Activated T-helper 2 cell treated with anti-CD3 and anti-CD28 coated beads, Interferon-gamma antibody, Interleukin-2, Interleukin-4, amounts not matched to agents 10 μg/mL and 5 μg/mL and 100 μg/mL, durations not matched to agents 14 hours and 24 hours and 36 hours (primary cell): ENCODE data around the gene OGFOD2. TPM values are rescaled to one million over a fixed set of nuclear protein-coding genes. Genes with fewer than 3 reads are reported as not detected.
A peak's percentile ranks its signal among the peaks of the same experiment; 100 is the strongest.

Source experiments
- DNase-seq: peaks from one replicate; pipeline ENCODE4 v3.0.0; 2021; ENCODE audit warnings: low spot score
- H3K27ac Mint-ChIP-seq: one replicate; pipeline ENCODE4 v1.8.0; 2021; ENCODE audit warnings: mixed read lengths
- H3K27me3 Mint-ChIP-seq: one replicate; pipeline ENCODE4 v1.8.0; 2021; ENCODE audit warnings: low read depth, mixed read lengths
- H3K36me3 Mint-ChIP-seq: one replicate; pipeline ENCODE4 v1.8.0; 2021; ENCODE audit warnings: low read depth, mixed read lengths
- H3K4me1 Mint-ChIP-seq: one replicate; pipeline ENCODE4 v1.8.0; 2021; ENCODE audit warnings: low read depth, mixed read lengths
- H3K4me3 Mint-ChIP-seq: one replicate; pipeline ENCODE4 v1.8.0; 2021; ENCODE audit warnings: low read depth, mild to moderate bottlenecking, moderate library complexity, mixed read lengths
- H3K9me3 Mint-ChIP-seq: one replicate; pipeline ENCODE4 v1.8.0; 2021; ENCODE audit warnings: mixed read lengths
- intact Hi-C: fragments of 100-400 bp; cut with micrococcal nuclease; formaldehyde crosslinking; loops from one replicate; pipeline ENCODE4 v1.15.1; 2023
- total RNA-seq: library from RNA; stranded (reverse); gene quantifications from 2 replicates; pipeline ENCODE4 v1.2.3, GENCODE V29; 2022

Gene OGFOD2
- total RNA-seq, 1 donor from 2014 or later, result 20.3 TPM

DNA sequence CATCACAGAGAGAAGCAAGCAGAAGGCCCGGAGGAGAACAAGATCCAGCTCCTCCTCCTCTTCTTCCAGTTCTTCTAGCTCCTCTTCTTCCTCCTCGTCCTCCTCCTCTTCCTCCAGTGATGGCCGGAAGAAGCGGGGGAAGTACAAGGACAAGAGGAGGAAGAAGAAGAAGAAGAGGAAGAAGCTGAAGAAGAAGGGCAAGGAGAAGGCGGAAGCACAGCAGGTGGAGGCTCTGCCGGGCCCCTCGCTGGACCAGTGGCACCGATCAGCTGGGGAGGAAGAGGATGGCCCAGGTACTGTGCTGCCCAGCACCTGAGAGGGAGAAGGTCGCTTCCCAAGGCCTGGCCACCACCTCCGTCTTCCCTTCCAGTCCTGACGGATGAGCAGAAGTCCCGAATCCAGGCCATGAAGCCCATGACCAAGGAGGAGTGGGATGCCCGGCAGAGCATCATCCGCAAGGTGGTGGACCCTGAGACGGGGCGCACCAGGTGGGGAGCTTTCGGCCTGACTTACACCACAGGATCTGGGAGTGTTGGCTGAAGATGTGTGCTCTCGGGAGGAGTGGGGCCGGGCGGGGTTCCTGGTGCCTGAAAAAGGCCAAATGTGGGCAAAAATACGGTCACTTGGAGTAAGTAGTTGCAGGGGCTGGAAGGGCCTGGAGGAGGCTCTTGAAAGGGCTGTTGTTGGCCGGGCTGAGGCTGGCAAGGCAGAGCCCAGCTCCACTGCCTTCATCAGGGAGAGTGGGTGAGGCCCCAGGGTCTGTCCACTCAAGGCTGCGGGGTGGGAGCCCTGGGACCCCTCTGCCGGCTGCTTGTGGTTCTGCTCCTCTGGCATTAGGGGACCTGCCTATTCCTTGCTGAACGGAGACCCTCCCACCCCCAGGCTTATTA lies 6.8 kb downstream of the OGFOD2 start:
- Mint-ChIP-seq H3K27me3 (no peaks in the 10 kb centered on the region), H3K27ac (peak overlapping the region; percentile 63), H3K4me3 (peak overlapping the region; percentile 90), H3K36me3 (peaks cover 38% of the 10 kb centered on the region), H3K9me3 (no peaks in the 10 kb centered on the region), H3K4me1 (peaks cover 23% of the 10 kb centered on the region)
- intact Hi-C loops, result no loop called here
- no peak for DNase-seq

DNA sequence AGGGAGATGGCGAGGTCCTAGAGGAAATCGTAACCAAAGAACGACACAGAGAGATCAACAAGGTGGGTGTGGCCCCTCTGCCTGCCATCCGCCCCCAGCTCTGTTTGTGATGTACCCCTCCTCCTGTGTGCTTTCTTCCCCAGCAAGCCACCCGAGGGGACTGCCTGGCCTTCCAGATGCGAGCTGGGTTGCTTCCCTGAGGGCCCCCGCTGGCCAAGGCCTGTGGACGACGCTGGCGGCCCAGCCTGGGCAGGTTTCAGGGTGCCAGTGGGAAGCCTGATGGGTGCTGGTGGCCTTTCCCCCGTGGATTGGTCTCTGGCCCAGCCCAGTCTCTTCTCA lies 7.4 kb downstream of the OGFOD2 start:
- no peak for DNase-seq
- Mint-ChIP-seq H3K4me1 (peaks cover 23% of the 10 kb centered on the region), H3K27me3 (no peaks in the 10 kb centered on the region), H3K27ac (peak overlapping the region; percentile 17), H3K36me3 (peaks cover 38% of the 10 kb centered on the region), H3K4me3 (peak overlapping the region; percentile 90), H3K9me3 (no peaks in the 10 kb centered on the region)
- intact Hi-C loops, result no loop called here

- peaks cover 21% of the 10 kb centered on the region for H3K4me1 Mint-ChIP-seq
- no peaks in the 10 kb centered on the region for H3K27me3 Mint-ChIP-seq
- peak overlapping the region; percentile 30 for H3K27ac Mint-ChIP-seq
- no peaks in the 10 kb centered on the region for H3K9me3 Mint-ChIP-seq
- peak overlapping the region; percentile 90 for H3K4me3 Mint-ChIP-seq
- no peak for DNase-seq
- H3K36me3 Mint-ChIP-seq, result peaks cover 38% of the 10 kb centered on the region
- intact Hi-C loops, result no loop called here
Observed at GRCh38 chr12:122982963-122983788, 8.1 kb downstream of the OGFOD2 start.

DNA sequence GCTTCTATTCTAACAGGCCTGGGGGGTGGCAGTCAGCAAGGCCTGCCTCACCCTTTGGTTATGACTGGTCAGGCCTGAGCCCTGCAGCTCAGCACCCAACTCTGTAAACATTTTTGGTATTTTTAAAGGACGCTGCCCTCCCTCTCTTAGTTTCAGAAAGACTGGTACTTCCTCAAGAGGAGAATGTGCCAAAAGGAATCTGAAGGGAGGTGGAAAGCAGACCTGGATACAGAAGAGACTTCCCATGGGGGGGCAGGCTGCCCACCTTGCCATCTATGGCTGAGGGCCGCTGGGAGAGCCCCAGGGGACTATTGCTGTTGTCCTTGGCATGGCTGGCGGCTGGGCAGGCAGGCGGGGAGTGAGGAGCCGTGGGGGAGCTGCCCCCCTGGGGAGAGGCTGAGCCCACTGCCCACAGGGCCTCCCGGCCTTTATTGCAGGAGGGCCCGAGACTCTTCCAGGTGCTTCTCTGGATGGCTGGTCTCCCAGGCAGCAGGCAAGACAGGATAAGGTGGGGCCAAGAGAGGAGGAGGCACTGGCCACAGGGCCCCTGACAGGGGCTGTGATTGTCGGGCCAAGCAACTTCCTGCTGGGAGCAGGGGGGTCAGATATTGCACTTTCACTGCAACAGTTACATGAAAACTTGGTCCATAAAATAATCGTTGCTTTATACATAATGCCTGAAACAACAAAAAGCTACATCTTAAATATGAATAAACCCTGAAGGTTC lies 8.9 kb downstream of the OGFOD2 start:
- peaks cover 38% of the 10 kb centered on the region for H3K36me3 Mint-ChIP-seq
- peaks cover 20% of the 10 kb centered on the region for H3K4me1 Mint-ChIP-seq

DNA sequence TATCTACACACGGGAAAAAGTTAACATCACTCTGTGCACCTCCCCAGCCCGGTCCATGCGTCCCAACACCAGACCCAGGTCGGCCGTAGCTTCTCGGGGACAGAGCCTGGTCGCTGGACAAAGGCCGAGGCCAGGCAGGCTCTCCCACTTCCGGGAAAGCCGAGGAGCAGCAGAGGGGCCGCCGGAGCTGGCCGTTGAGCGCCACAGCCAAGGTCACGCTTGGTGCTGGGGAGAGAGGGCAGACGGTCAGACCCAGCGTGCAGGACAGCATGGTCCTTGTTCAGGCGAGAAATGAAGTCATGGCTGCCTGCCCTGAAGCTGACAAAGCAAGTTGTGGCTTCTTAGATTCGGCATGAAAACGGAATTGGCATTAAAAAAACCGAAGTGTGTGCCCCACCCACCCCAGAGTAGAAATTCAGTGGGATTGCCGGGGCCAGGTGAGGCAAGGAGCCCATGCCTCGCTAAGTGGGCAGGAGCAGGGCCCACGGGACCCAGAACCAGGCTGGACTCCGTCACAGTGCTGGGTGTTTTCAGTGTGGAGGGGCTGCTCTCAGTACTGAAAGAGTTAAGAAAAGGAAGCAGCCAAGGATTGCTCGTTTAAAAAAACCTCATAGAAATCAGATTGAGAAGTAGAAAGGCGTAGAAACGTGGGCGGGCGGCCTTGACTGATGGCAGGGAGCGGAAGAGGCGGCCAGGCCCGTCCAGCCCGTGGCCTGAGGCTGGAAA lies 9.7 kb downstream of the OGFOD2 start:
- intact Hi-C loops, result no loop called here
- H3K4me3 Mint-ChIP-seq, result no peak overlapping the region
- peaks cover 20% of the 10 kb centered on the region for H3K4me1 Mint-ChIP-seq
- H3K27me3 Mint-ChIP-seq, result no peaks in the 10 kb centered on the region
- H3K27ac Mint-ChIP-seq, result no peak overlapping the region
- H3K9me3 Mint-ChIP-seq, result no peaks in the 10 kb centered on the region
- DNase-seq, result no peak
- peaks cover 38% of the 10 kb centered on the region for H3K36me3 Mint-ChIP-seq

More for the DNA sequence above, 8.9 kb downstream of the OGFOD2 start:
- H3K27me3 Mint-ChIP-seq, result no peaks in the 10 kb centered on the region
- peak overlapping the region; percentile 17 for H3K27ac Mint-ChIP-seq
- no peak for DNase-seq
- no peaks in the 10 kb centered on the region for H3K9me3 Mint-ChIP-seq
- peak overlapping the region; percentile 33 for H3K4me3 Mint-ChIP-seq
- intact Hi-C loops, result no loop called here

DNA sequence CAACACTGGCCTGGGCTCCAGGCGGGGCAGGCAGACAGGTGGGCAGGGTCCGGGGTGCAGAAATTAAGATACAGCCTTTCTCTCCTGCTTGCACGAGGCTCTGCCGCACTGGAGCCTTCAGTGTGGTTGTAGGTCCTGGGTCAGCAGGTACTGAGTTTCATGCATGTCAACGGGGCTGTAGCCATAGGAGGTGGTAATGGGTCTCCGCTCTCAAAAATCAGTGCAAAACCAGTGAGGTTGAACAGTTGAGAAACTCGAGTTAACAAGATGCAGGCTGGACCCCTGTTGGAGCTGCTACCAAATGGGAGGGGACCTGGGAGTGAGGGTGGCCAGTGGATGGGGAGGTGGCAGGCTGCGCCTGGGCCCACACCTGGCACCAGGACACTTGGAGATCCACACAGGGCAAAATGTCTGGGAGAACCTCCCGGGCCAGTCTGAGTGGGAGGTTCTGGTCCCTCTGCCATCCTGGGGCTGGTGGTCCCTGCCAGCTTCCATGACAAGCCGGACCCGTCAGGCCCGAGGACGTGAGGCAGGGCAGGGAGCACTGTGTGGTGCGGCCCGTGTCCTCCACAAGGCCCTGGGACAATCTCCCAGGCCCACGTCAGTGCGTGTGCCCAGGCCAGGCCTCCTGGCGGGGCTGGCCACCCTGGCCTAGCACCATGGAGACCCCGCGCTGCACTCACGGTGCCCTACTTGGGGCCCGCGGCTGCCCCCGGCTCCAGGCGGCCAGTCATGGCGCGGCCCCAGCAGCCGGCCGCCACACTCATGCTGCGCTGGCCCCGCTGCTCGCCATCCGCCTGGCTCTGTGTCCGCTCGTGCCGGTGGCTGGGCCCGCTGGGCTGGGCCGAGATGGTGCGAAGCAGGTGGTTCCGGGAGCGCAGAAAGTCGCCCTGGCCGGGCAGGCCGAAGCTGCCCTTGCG lies 10.6 kb downstream of the OGFOD2 start:
- Mint-ChIP-seq H3K9me3 (no peaks in the 10 kb centered on the region), H3K4me3 (no peak overlapping the region), H3K27me3 (no peaks in the 10 kb centered on the region), H3K4me1 (peaks cover 20% of the 10 kb centered on the region), H3K27ac (no peak overlapping the region), H3K36me3 (peaks cover 38% of the 10 kb centered on the region)
- intact Hi-C loops, result no loop called here
- DNase-seq, result no peak

- Mint-ChIP-seq H3K4me1 (peaks cover 20% of the 10 kb centered on the region), H3K9me3 (no peaks in the 10 kb centered on the region), H3K36me3 (peaks cover 34% of the 10 kb centered on the region), H3K27me3 (no peaks in the 10 kb centered on the region), H3K4me3 (no peak overlapping the region), H3K27ac (no peak overlapping the region)
- intact Hi-C loops, result no loop called here
- DNase-seq, result no peak
Observed at GRCh38 chr12:122986258-122986871, 11.3 kb downstream of the OGFOD2 start.

DNA sequence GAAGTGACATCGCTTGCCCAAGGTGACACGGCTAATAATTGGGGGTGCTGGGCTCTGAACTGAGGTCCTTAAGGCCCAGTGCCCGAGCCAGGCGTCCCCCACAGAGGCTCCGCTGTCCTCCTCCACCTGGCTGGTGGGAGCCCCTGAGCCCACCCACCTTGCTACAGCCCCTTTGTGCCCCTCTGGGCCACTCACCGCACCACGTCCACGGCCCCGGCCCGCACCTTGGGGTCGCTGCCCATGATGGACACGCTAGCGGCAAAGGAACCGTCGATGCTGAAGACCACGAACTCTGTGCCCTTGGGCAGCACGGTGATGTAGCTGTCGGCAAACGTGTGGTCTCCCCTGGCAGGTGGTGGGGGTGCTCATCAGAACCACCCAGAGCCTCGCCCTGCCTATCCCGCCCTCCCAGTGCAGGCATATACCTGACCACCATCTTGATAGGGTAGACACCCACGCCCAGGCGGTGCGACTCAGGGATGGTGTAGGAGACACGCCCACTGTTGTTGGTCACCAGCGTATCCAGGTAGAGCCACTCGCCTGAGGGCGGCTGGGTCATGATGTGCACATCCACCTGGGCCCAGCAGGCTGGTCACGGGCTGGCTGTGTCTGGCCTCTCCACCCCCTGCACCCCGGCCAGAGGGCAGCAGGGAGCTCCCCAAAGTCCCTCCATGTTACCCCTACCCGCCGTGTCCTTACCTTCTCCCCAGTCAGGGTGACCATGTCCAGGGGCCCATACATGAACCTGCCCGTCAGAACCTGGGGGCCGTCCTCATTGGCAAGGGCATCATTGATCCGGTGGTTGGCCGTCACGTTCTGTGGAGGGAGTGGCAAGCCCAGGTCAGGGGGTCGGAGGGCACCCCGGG lies 12.3 kb downstream of the OGFOD2 start:
- H3K9me3 Mint-ChIP-seq, result no peaks in the 10 kb centered on the region
- peaks cover 14% of the 10 kb centered on the region for H3K4me1 Mint-ChIP-seq
- no peaks in the 10 kb centered on the region for H3K27me3 Mint-ChIP-seq
- H3K27ac Mint-ChIP-seq, result no peak overlapping the region
- no peak for DNase-seq
- H3K4me3 Mint-ChIP-seq, result no peak overlapping the region
- intact Hi-C loops, result no loop called here
- peaks cover 24% of the 10 kb centered on the region for H3K36me3 Mint-ChIP-seq

DNA sequence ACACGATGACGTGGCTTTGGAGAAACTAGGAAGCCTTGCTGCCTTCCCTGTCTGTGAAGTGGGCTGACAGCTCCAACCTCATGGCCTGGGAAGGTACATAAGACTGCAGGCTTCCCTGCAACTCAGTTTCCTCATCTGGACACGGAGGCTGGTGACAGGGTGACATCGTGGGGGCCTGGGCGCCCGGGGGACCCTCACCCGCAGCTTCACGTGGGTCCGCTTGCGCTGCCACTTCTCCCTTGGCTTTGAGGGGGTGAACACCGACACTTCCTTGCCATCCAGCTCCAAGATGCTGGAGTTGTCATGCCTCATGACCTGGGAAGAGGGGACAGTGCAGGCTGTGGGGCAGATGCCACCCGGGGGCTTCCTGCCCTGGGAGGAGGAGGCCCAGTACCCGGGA lies 13.0 kb downstream of the OGFOD2 start:
- H3K27ac Mint-ChIP-seq, result no peak overlapping the region
- DNase-seq, result no peak
- H3K27me3 Mint-ChIP-seq, result no peaks in the 10 kb centered on the region
- no peaks in the 10 kb centered on the region for H3K9me3 Mint-ChIP-seq
- intact Hi-C loops, result no loop called here
- peaks cover 17% of the 10 kb centered on the region for H3K36me3 Mint-ChIP-seq
- peaks cover 11% of the 10 kb centered on the region for H3K4me1 Mint-ChIP-seq
- no peak overlapping the region for H3K4me3 Mint-ChIP-seq

DNA sequence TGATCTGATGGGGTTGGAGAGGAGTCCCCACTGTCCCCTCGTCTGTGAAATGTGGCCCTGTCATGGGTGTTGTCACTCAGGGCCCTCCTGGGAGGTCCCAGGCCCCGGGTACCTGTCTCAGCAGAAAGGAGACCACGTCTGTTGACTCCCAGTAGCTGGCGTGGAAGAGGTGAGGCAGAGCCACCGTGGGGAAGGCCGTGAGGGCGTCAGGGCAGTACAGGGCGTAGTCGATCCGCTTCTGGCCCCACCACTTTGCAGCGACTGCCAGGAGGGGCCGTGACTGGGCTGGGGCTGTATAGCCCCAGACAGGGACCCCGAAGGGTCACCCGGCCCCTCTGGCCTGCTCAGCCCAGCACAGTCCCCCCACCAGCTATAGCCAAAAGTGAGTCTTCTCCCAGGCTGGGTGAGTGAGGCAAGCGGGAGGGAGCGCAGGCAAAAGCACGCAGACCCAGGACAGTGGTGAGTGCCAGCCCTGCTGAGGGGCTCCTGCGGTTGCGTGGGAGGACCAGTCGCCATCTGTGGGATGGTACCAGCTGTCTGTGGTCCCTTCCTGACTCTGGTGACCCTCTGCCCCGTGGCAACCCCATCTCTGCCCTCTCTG lies 13.7 kb downstream of the OGFOD2 start:
- H3K4me3 Mint-ChIP-seq, result no peak overlapping the region
- no peak overlapping the region for H3K27ac Mint-ChIP-seq
- no peak for DNase-seq
- intact Hi-C loops, result no loop called here
- no peaks in the 10 kb centered on the region for H3K9me3 Mint-ChIP-seq
- H3K36me3 Mint-ChIP-seq, result peaks cover 13% of the 10 kb centered on the region
- H3K27me3 Mint-ChIP-seq, result no peaks in the 10 kb centered on the region
- H3K4me1 Mint-ChIP-seq, result peaks cover 5% of the 10 kb centered on the region
